Measurements from ENCODE around the gene B3GNT5. TPM values are rescaled to one million over a fixed set of nuclear protein-coding genes. Genes with fewer than 3 reads are reported as not detected.
A peak's percentile ranks its signal among the peaks of the same experiment; 100 is the strongest.

B3GNT5 gene
- polyA plus RNA-seq, 3 donors, result 14.1 to 17.7 (median 14.2) TPM

DNA sequence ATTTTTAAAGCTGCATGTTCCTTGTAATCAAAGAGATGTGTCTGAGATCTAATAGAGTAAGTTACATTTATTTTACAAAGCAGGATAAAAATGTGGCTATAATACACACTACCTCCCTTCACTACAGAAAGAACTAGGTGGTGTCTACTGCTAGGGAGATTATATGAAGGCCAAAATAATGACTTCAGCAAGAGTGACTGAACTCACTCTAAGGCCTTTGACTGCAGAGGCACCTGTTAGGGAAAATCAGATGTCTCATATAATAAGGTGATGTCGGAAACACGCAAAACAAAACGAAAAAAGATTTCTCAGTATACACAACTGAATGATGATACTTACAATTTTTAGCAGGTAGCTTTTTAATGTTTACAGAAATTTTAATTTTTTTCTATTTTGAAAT is 19.1 kb downstream of the B3GNT5 start:
- Histone ChIP-seq H4K20me1 (ENCODE audit: insufficient read depth, low read length) (no peaks in the 10 kb centered on the region), H3K27me3 (ENCODE audit: control insufficient read depth in 2 of 2, insufficient read depth in 2 of 2, low read length in 2 of 2) (no peaks in the 10 kb centered on the region), H3K36me3 (replicated peaks in 1 of 2; ENCODE audit: control insufficient read depth in 1 of 2, insufficient read depth in 2 of 2, low read length in 2 of 2) (peaks cover 8 to 17% of the 10 kb centered on the region in 2 donors), H3K4me1 (ENCODE audit: control insufficient read depth in 1 of 2, insufficient read depth in 2 of 2, low read length in 2 of 2) (peaks cover 34 to 42% of the 10 kb centered on the region in 2 donors), H3K9ac (ENCODE audit: insufficient read depth, low read length, poor library complexity, severe bottlenecking) (no peak overlapping the region), H3K79me2 (ENCODE audit: insufficient read depth, low read length) (peaks cover 58% of the 10 kb centered on the region), H3K27ac (ENCODE audit: low read depth in 1 of 2, low read length in 2 of 2) (no peak overlapping the region), H2AFZ (ENCODE audit: insufficient read depth, low read depth, low read length, poor library complexity, severe bottlenecking) (no peak overlapping the region), H3K4me3 (replicated peaks in 1 of 3; ENCODE audit: low read depth in 2 of 3, low read length in 3 of 3) (no peak overlapping the region), H3K4me2 (replicated peaks; ENCODE audit: extremely low read depth, low read length, poor library complexity, severe bottlenecking) (no peak overlapping the region), H3K9me3 (replicated peaks in 1 of 2; ENCODE audit: control insufficient read depth in 1 of 2, insufficient read depth in 1 of 2, low read length in 2 of 2) (no peaks in the 10 kb centered on the region)
- Mint-ChIP-seq H3K36me3 (peaks cover 18 to 20% of the 10 kb centered on the region in 2 donors), H3K4me3 (no peak overlapping the region), H3K4me1 (peaks cover 39% of the 10 kb centered on the region), H3K27ac (peak overlapping the region in 1 of 7 donors; percentile 76), H3K27me3 (ENCODE audit: low read depth in 3 of 3) (no peaks in the 10 kb centered on the region), H3K9me3 (no peaks in the 10 kb centered on the region)
- TF ChIP-seq, protein P1, sequence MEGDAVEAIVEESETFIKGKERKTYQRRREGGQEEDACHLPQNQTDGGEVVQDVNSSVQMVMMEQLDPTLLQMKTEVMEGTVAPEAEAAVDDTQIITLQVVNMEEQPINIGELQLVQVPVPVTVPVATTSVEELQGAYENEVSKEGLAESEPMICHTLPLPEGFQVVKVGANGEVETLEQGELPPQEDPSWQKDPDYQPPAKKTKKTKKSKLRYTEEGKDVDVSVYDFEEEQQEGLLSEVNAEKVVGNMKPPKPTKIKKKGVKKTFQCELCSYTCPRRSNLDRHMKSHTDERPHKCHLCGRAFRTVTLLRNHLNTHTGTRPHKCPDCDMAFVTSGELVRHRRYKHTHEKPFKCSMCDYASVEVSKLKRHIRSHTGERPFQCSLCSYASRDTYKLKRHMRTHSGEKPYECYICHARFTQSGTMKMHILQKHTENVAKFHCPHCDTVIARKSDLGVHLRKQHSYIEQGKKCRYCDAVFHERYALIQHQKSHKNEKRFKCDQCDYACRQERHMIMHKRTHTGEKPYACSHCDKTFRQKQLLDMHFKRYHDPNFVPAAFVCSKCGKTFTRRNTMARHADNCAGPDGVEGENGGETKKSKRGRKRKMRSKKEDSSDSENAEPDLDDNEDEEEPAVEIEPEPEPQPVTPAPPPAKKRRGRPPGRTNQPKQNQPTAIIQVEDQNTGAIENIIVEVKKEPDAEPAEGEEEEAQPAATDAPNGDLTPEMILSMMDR (IDR thresholded peaks at IDR 0.05), result no peak
- intact Hi-C loops (cut with micrococcal nuclease), result loop anchor here in 1 of 2 donors (5.0 kb wide), 1 partner anchor 35 kb away; no protein-coding TSS in a partner anchor
- no CpG with 5 or more reads among the region's 3 CpGs for WGBS (ENCODE audit: insufficient coverage)
- DNase-seq, result no peak

DNA sequence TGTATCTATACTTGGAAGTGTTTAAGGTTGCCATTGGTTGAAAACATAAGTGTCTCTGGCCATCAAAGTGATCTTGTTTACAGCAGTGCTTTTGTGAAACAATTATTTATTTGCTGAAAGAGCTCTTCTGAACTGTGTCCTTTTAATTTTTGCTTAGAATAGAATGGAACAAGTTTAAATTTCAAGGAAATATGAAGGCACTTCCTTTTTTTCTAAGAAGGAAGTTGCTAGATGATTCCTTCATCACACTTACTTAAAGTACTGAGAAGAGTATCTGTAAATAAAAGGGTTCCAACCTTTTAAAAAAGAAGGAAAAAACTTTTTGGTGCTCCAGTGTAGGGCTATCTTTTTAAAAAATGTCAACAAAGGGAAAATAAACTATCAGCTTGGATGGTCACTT is 19.7 kb downstream of the B3GNT5 start:
- Histone ChIP-seq H3K4me1 (ENCODE audit: control insufficient read depth in 1 of 2, insufficient read depth in 2 of 2, low read length in 2 of 2) (peaks cover 34 to 42% of the 10 kb centered on the region in 2 donors), H3K27me3 (ENCODE audit: control insufficient read depth in 2 of 2, insufficient read depth in 2 of 2, low read length in 2 of 2) (no peaks in the 10 kb centered on the region), H4K20me1 (ENCODE audit: insufficient read depth, low read length) (no peaks in the 10 kb centered on the region), H3K9me3 (replicated peaks in 1 of 2; ENCODE audit: control insufficient read depth in 1 of 2, insufficient read depth in 1 of 2, low read length in 2 of 2) (no peaks in the 10 kb centered on the region), H3K4me3 (replicated peaks in 1 of 3; ENCODE audit: low read depth in 2 of 3, low read length in 3 of 3) (no peak overlapping the region), H3K9ac (ENCODE audit: insufficient read depth, low read length, poor library complexity, severe bottlenecking) (no peak overlapping the region), H3K27ac (ENCODE audit: low read depth in 1 of 2, low read length in 2 of 2) (peak overlapping the region in 1 of 2 donors; percentile 50), H3K79me2 (ENCODE audit: insufficient read depth, low read length) (peaks cover 51% of the 10 kb centered on the region), H3K36me3 (replicated peaks in 1 of 2; ENCODE audit: control insufficient read depth in 1 of 2, insufficient read depth in 2 of 2, low read length in 2 of 2) (peaks cover 8 to 17% of the 10 kb centered on the region in 2 donors), H3K4me2 (replicated peaks; ENCODE audit: extremely low read depth, low read length, poor library complexity, severe bottlenecking) (peak overlapping the region; percentile 6), H2AFZ (ENCODE audit: insufficient read depth, low read depth, low read length, poor library complexity, severe bottlenecking) (no peak overlapping the region)
- TF ChIP-seq, protein P1 (IDR thresholded peaks at IDR 0.05), result no peak
- Mint-ChIP-seq H3K4me3 (no peak overlapping the region), H3K4me1 (peaks cover 36% of the 10 kb centered on the region), H3K27ac (peak overlapping the region; percentile 11 to 78 (median 64)), H3K9me3 (no peaks in the 10 kb centered on the region), H3K27me3 (ENCODE audit: low read depth in 3 of 3) (no peaks in the 10 kb centered on the region), H3K36me3 (peaks cover 15 to 16% of the 10 kb centered on the region in 2 donors)
- peak in 2 of 3 donors; percentile 28 to 55 for DNase-seq
- intact Hi-C loops (cut with micrococcal nuclease), result loop anchor here in 1 of 2 donors (5.0 kb wide), 1 partner anchor 35 kb away; no protein-coding TSS in a partner anchor

Data from CD14-positive monocyte (primary cell).